ENCODE measurements around the gene SRF. TPM values are rescaled to one million over a fixed set of nuclear protein-coding genes. Genes with fewer than 3 reads are reported as not detected.
A peak's percentile ranks its signal among the peaks of the same experiment; 100 is the strongest.
"Not testable (repeated sequence)": the region's sequence is repeated elsewhere in the genome, so short reads cannot be mapped to it uniquely, and the experiment has no call there.

The SRF gene
- 10 to 100 TPM; 22.8 to 30.1 TPM for total RNA-seq
- long read RNA-seq, full-length matches to known transcripts: 9 of 11 reads
- long read RNA-seq, partial matches to known transcripts: 0 of 11 reads
- long read RNA-seq, other reads (novel, unspliced or antisense): 2 of 11 reads

- DNase-seq (peak; percentile 100), ATAC-seq (peak; percentile 71)
- intact Hi-C loops (cut with DNase I, micrococcal nuclease): no loop called here
Observed at GRCh38 chr6:43170931-43171706, at the start of gene SRF. SRF (plus strand) TSS chr6:43171269; CDS start chr6:43171657, 388 bp downstream.

- intact Hi-C loops (cut with DNase I, micrococcal nuclease): loop anchor here in 1 of 2 donors (10.0 kb wide), 1 partner anchor 47 kb away; the partner anchor contains the start of gene PTK7
Observed at GRCh38 chr6:43122146-43122545, 48.9 kb upstream of the SRF start.

GRCh38 chr6:43123461-43124314 lies 47.4 kb upstream of the SRF start:
- DNase-seq (no peak), ATAC-seq (no peak)
- intact Hi-C loops (cut with DNase I, micrococcal nuclease): loop anchor here in 1 of 2 donors (10.0 kb wide), 1 partner anchor 49 kb away; the partner anchor contains the start of gene PTK7

More at GRCh38 chr6:43122146-43122545, 48.9 kb upstream of the SRF start:
- no peak for DNase-seq
- no peak for ATAC-seq

GRCh38 chr6:43124481-43124880 lies 46.6 kb upstream of the SRF start:
- intact Hi-C loops (cut with DNase I, micrococcal nuclease): loop anchor here in 1 of 2 donors (10.0 kb wide), 1 partner anchor 50 kb away; the partner anchor contains the start of gene PTK7
- ATAC-seq: no peak
- no peak for DNase-seq

GRCh38 chr6:43125119-43125518 lies 46.0 kb upstream of the SRF start:
- no peak for ATAC-seq
- intact Hi-C loops (cut with DNase I, micrococcal nuclease): loop anchor here in 1 of 2 donors (10.0 kb wide), 1 partner anchor 50 kb away; the partner anchor contains the start of gene PTK7
- no peak for DNase-seq

- intact Hi-C loops (cut with DNase I, micrococcal nuclease): loop anchor here in 1 of 2 donors (10.0 kb wide), 1 partner anchor 51 kb away; the partner anchor contains the start of gene PTK7
- DNase-seq (no peak), ATAC-seq (no peak)
Observed at GRCh38 chr6:43125555-43125954, 45.5 kb upstream of the SRF start.

GRCh38 chr6:43127180-43127579 lies 43.9 kb upstream of the SRF start:
- peak in 1 of 2 donors; percentile 28 for DNase-seq
- intact Hi-C loops (cut with DNase I, micrococcal nuclease): loop anchor here in 1 of 2 donors (10.0 kb wide), 1 partner anchor 52 kb away; the partner anchor contains the start of gene PTK7
- ATAC-seq: peak; percentile 73

- DNase-seq: no peak
- intact Hi-C loops (cut with DNase I, micrococcal nuclease): loop anchor here in 1 of 2 donors (10.0 kb wide), 1 partner anchor 53 kb away; the partner anchor contains the start of gene PTK7
- ATAC-seq: no peak
Observed at GRCh38 chr6:43127877-43128276, 43.2 kb upstream of the SRF start.

- intact Hi-C loops (cut with DNase I, micrococcal nuclease): loop anchor here in 1 of 2 donors (10.0 kb wide), 1 partner anchor 54 kb away; the partner anchor contains the start of gene PTK7
- DNase-seq: no peak
Observed at GRCh38 chr6:43128926-43129325, 42.1 kb upstream of the SRF start.

GRCh38 chr6:43129434-43130194 lies 41.5 kb upstream of the SRF start:
- DNase-seq: peak; percentile 48 to 59

More at GRCh38 chr6:43128926-43129325, 42.1 kb upstream of the SRF start:
- no peak for ATAC-seq

GRCh38 chr6:43130429-43130828 lies 40.6 kb upstream of the SRF start:
- ATAC-seq (no peak), DNase-seq (no peak)
- intact Hi-C loops (cut with DNase I, micrococcal nuclease): loop anchor here in 1 of 2 donors (10.0 kb wide), 1 partner anchor 66 kb away; no protein-coding TSS in a partner anchor

More at GRCh38 chr6:43129434-43130194, 41.5 kb upstream of the SRF start:
- ATAC-seq: peak; percentile 92
- intact Hi-C loops (cut with DNase I, micrococcal nuclease): loop anchor here (10.0 kb wide), 2 partner anchors 55 to 65 kb away; partner anchors contain the start of gene PTK7 (in 1 of the 2)

GRCh38 chr6:43131379-43131778 lies 39.7 kb upstream of the SRF start:
- intact Hi-C loops (cut with DNase I, micrococcal nuclease): loop anchor here in 1 of 2 donors (10.0 kb wide), 1 partner anchor 67 kb away; no protein-coding TSS in a partner anchor
- not testable (repeated sequence) for ATAC-seq, DNase-seq

GRCh38 chr6:43138267-43138666 lies 32.8 kb upstream of the SRF start:
- ATAC-seq (no peak), DNase-seq (no peak)
- intact Hi-C loops (cut with DNase I, micrococcal nuclease): loop anchor here in 1 of 2 donors (10.0 kb wide), 1 partner anchor 73 kb away; no protein-coding TSS in a partner anchor

GRCh38 chr6:43139973-43140372 lies 31.1 kb upstream of the SRF start:
- ATAC-seq, DNase-seq: not testable (repeated sequence)
- intact Hi-C loops (cut with DNase I, micrococcal nuclease): loop anchor here (5.0 to 10.0 kb wide), 4 partner anchors 75 to 238 kb away; no protein-coding TSS in a partner anchor

GRCh38 chr6:43141644-43142043 lies 29.4 kb upstream of the SRF start:
- ATAC-seq: no peak
- DNase-seq: no peak
- intact Hi-C loops (cut with DNase I, micrococcal nuclease): loop anchor here (5.0 to 10.0 kb wide), 3 partner anchors 137 to 239 kb away; no protein-coding TSS in a partner anchor

- intact Hi-C loops (cut with DNase I, micrococcal nuclease): loop anchor here (5.0 to 10.0 kb wide), 3 partner anchors 137 to 240 kb away; no protein-coding TSS in a partner anchor
- ATAC-seq: no peak
Observed at GRCh38 chr6:43142101-43142500, 29.0 kb upstream of the SRF start.

More at GRCh38 chr6:43142101-43142500, 29.0 kb upstream of the SRF start:
- DNase-seq: no peak

Measured in left colon (tissue), 2 donors.